ENCODE data around the gene TMEM120B. TPM values are rescaled to one million over a fixed set of nuclear protein-coding genes. Genes with fewer than 3 reads are reported as not detected.

Gene TMEM120B
- total and polyA plus RNA-seq, 2 of the 13 experiments (the other 11 are each of a cell fraction or from before 2014, with no cell fraction given): 7.1 to 12.9 TPM

DNA sequence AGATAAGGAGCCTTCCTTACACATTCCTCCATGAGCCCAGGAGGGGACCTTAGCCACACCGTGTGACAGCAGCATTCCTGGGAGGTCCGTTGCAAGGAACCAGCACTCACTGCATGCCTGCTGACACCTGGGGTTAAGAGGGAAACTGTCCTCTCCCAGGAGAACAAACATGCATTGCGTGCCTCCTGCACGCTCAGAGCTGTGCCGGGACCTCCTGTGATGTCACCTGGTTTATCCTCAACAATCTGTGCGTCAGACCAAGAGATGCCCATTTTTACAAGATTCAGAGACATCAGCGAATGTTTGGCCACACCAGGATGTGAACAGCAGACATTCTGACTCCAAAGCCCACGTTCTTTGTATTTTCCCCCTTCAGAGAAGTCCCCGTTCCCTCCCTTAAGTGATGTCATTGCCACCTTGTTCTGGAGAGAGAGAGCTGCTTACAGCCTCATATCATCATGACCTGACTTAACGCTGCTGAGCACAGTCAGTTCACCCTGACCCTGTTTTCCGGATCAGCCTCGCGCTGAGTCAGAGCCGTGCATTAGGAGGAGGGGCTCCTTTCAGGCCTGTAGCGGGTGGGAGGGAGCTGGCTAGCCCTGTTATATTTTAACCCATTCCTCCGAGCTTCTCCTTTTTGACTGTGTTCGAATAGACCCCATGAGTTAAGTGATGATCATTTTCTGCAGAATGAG lies 36.2 kb downstream of the TMEM120B start:
- BruUV-seq (replicated peaks): no TSS peak
- Histone ChIP-seq H3K9ac (ENCODE audit: insufficient read depth, low read depth, low read length) (peak overlapping the region; percentile 59), H3K79me2 (ENCODE audit: insufficient read depth, low read length) (no peaks in the 10 kb centered on the region), H3K4me3 (replicated peaks in 1 of 3; ENCODE audit: insufficient read depth in 1 of 3, low read depth in 2 of 3, low read length in 3 of 3) (peak overlapping the region in 1 of 3 experiments; percentile 45; a peak in 2 of 6 replicates), H4K20me1 (ENCODE audit: insufficient read depth, low read length) (no peaks in the 10 kb centered on the region), H3K4me1 (ENCODE audit: insufficient read depth, low read length) (peaks cover 49% of the 10 kb centered on the region), H3K27me3 (ENCODE audit: control insufficient read depth in 1 of 2, insufficient read depth in 2 of 2, low read length in 2 of 2) (no peaks in the 10 kb centered on the region), H3K9me3 (ENCODE audit: low read length) (no peaks in the 10 kb centered on the region), H2AFZ (ENCODE audit: low read length) (peak overlapping the region; percentile 64), H3K4me2 (ENCODE audit: low read depth, low read length) (peak overlapping the region; percentile 72), H3K36me3 (replicated peaks in 1 of 2; ENCODE audit: control insufficient read depth in 1 of 2, insufficient read depth in 2 of 2, low read length in 2 of 2) (peaks cover 2 to 8% of the 10 kb centered on the region in 2 experiments; a peak in 4 of 5 replicates), H3K27ac (ENCODE audit: extremely low read length, insufficient read depth, low read length) (peak overlapping the region; percentile 69)
- CTCF ChIA-PET (ENCODE audit: low intra/inter-chr PET ratio, low total read pairs): no interaction called here
- intact Hi-C loops (cut with micrococcal nuclease; ENCODE audit: unreplicated experiment): no loop called here
- POLR2A ChIA-PET: interaction anchor here (0.7 to 2.4 kb wide), 10 partner anchors 8 to 62 kb away, joined by 3 to 15 read pairs (median 4); partner anchors contain the start of genes RHOF and TMEM120B
- in situ Hi-C loops (cut with HindIII; ENCODE audit: extremely low pct_ligation_motif_present, low pct_unique_long_range_greater_than_20kb): no loop called here
- WGBS (ENCODE audit: low lambda C conversion rate): 4% methylated on average over 12 of the region's 17 CpGs
- peak; percentile 97 for ATAC-seq
- peak; percentile 91 for FAIRE-seq
- DNase-seq (ENCODE audit: low spot score): peak; percentile 88
- no peak for TF ChIP-seq ZNF335 (CRISPR knock-in tag; IDR thresholded peaks at IDR 0.05)
- peak; percentile 44; the same call in 1 of the 2 replicates for TF ChIP-seq ZFX (CRISPR knock-in tag; IDR thresholded peaks at IDR 0.05; ENCODE audit: low read depth)
- no peak for TF ChIP-seq TCF7L2 (IDR thresholded peaks at IDR 0.05; ENCODE audit: low read depth, low read length)
- no peak for TF ChIP-seq ZBTB33 (CRISPR knock-in tag; IDR thresholded peaks at IDR 0.05)
- TF ChIP-seq, protein P1, sequence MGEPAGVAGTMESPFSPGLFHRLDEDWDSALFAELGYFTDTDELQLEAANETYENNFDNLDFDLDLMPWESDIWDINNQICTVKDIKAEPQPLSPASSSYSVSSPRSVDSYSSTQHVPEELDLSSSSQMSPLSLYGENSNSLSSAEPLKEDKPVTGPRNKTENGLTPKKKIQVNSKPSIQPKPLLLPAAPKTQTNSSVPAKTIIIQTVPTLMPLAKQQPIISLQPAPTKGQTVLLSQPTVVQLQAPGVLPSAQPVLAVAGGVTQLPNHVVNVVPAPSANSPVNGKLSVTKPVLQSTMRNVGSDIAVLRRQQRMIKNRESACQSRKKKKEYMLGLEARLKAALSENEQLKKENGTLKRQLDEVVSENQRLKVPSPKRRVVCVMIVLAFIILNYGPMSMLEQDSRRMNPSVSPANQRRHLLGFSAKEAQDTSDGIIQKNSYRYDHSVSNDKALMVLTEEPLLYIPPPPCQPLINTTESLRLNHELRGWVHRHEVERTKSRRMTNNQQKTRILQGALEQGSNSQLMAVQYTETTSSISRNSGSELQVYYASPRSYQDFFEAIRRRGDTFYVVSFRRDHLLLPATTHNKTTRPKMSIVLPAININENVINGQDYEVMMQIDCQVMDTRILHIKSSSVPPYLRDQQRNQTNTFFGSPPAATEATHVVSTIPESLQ (CRISPR knock-in tag; conservative IDR thresholded peaks at IDR 0.05): no peak
- TF ChIP-seq ZNF652 (CRISPR knock-in tag; IDR thresholded peaks at IDR 0.05; ENCODE audit: borderline replicate concordance, low read depth): peak; percentile 95
- peak; percentile 29; the same call in 1 of the 2 replicates for TF ChIP-seq MAX (IDR thresholded peaks at IDR 0.05)
- TF ChIP-seq, protein P2, sequence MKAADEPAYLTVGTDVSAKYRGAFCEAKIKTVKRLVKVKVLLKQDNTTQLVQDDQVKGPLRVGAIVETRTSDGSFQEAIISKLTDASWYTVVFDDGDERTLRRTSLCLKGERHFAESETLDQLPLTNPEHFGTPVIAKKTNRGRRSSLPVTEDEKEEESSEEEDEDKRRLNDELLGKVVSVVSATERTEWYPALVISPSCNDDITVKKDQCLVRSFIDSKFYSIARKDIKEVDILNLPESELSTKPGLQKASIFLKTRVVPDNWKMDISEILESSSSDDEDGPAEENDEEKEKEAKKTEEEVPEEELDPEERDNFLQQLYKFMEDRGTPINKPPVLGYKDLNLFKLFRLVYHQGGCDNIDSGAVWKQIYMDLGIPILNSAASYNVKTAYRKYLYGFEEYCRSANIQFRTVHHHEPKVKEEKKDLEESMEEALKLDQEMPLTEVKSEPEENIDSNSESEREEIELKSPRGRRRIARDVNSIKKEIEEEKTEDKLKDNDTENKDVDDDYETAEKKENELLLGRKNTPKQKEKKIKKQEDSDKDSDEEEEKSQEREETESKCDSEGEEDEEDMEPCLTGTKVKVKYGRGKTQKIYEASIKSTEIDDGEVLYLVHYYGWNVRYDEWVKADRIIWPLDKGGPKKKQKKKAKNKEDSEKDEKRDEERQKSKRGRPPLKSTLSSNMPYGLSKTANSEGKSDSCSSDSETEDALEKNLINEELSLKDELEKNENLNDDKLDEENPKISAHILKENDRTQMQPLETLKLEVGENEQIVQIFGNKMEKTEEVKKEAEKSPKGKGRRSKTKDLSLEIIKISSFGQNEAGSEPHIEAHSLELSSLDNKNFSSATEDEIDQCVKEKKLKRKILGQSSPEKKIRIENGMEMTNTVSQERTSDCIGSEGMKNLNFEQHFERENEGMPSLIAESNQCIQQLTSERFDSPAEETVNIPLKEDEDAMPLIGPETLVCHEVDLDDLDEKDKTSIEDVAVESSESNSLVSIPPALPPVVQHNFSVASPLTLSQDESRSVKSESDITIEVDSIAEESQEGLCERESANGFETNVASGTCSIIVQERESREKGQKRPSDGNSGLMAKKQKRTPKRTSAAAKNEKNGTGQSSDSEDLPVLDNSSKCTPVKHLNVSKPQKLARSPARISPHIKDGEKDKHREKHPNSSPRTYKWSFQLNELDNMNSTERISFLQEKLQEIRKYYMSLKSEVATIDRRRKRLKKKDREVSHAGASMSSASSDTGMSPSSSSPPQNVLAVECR (CRISPR knock-in tag; IDR thresholded peaks at IDR 0.05; ENCODE audit: borderline replicate concordance): peak; percentile 64
- TF ChIP-seq, protein P3, sequence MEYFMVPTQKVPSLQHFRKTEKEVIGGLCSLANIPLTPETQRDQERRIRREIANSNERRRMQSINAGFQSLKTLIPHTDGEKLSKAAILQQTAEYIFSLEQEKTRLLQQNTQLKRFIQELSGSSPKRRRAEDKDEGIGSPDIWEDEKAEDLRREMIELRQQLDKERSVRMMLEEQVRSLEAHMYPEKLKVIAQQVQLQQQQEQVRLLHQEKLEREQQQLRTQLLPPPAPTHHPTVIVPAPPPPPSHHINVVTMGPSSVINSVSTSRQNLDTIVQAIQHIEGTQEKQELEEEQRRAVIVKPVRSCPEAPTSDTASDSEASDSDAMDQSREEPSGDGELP (IDR thresholded peaks at IDR 0.05; ENCODE audit: borderline replicate concordance, low read depth): peak; percentile 21; the same call in 1 of the 2 replicates
- no peak for TF ChIP-seq ZNF572 (CRISPR knock-in tag; IDR thresholded peaks at IDR 0.05)
